Transverse colon (tissue), 4 donors: Measurements from ENCODE around the gene DNAH8. TPM values are rescaled to one million over a fixed set of nuclear protein-coding genes. Genes with fewer than 3 reads are reported as not detected.

ENCODE experiments used
- DNase-seq: peaks from one replicate; pipeline ENCODE4 v3.0.0-alpha.2; 2019
- H3K27ac ChIP-seq, 4 donors: fragments of 200-600 bp; sonication (generic); 2 replicates each; pipeline ENCODE4 v1.5.1; 2016 to 2018; ENCODE audit warnings: inconsistent platforms in 4 of 4
- H3K27me3 ChIP-seq: fragments of 200-600 bp; sonication (generic); 2 replicates; pipeline ENCODE4 v1.5.1; 2017; ENCODE audit warnings: inconsistent platforms
- H3K36me3 ChIP-seq, 4 donors: fragments of 200-600 bp; sonication (generic); 2 replicates each; pipeline ENCODE4 v1.5.1; 2017 to 2019; ENCODE audit warnings: inconsistent platforms in 4 of 4
- H3K4me1 ChIP-seq, 4 donors: fragments of 200-600 bp; sonication (generic); 2 replicates each; pipeline ENCODE4 v1.5.1; 2017 to 2020; ENCODE audit warnings: inconsistent platforms in 4 of 4
- H3K4me3 ChIP-seq, 4 donors: fragments of 200-600 bp; sonication (generic); 1 replicate in 1 of 4; 2 replicates in 3 of 4; pipeline versions ENCODE4 v1.5.1 to v1.6.1; 2017 to 2019; ENCODE audit warnings: inconsistent platforms in 4 of 4
- H3K9me3 ChIP-seq, 2 donors: fragments of 200-600 bp; sonication (generic); 2 replicates each; pipeline ENCODE4 v1.5.1; 2017 to 2019; ENCODE audit warnings: inconsistent platforms in 2 of 2
- CTCF ChIP-seq, 5 experiments: fragments of 200-600 bp in 3 of 5; fragments of 450-650 bp in 2 of 5; sonication (generic) in 3 of 5; IDR thresholded peaks; 1 replicate in 2 of 5; 2 replicates in 3 of 5; pipeline ENCODE4 v1.5.1; 2016 to 2017; ENCODE audit warnings: antibody characterized with exemption in 5 of 5, inconsistent platforms in 3 of 5, mild to moderate bottlenecking in 2 of 5, moderate library complexity in 1 of 5
- EP300 ChIP-seq: sonication (generic); formaldehyde crosslinking; IDR thresholded peaks from one replicate; pipeline ENCODE4 v1.6.1; 2017; ENCODE audit warnings: antibody characterized with exemption, low read depth
- POLR2A ChIP-seq: fragments of 450-650 bp; IDR thresholded peaks from one replicate; pipeline ENCODE4 v1.6.1; 2016; ENCODE audit warnings: antibody characterized with exemption, mild to moderate bottlenecking, moderate library complexity
- POLR2AphosphoS5 ChIP-seq, 3 donors: sonication (generic); formaldehyde crosslinking; IDR thresholded peaks; one replicate each; pipeline ENCODE4 v1.6.1; 2016; ENCODE audit warnings: antibody characterized with exemption in 3 of 3
- WGBS, 2 donors: methylation state at CpG; one replicate each; pipeline ENCODE4 v1.1.5; 2018; ENCODE audit warnings: low coverage in 1 of 2; 5-methylcytosine and 5-hydroxymethylcytosine counted together
- in situ Hi-C, 4 donors: fragments of 200-750 bp; cut with MboI; loops; one replicate each; pipeline versions ENCODE4 v1.15.0 to v1.15.1; 2017; ENCODE audit warnings: low sequenced_read_pairs in 3 of 4, low pct_ligation_motif_present in 1 of 4, low pct_unique_long_range_greater_than_20kb in 1 of 4
- intact Hi-C: fragments of 100-400 bp; cut with DNase I; formaldehyde crosslinking; loops from one replicate; pipeline ENCODE4 v1.15.1; 2023; ENCODE audit warnings: low total_unique reads
- total RNA-seq, 4 donors: library from RNA; depleted of rRNA; stranded (reverse); fragments of >200 nt; gene quantifications; one replicate each; pipeline ENCODE4 v1.1.0, GENCODE V29; 2016

Gene DNAH8
- total RNA-seq, 4 donors from 2014 or later = 0.16 TPM; not detected in 3

GRCh38 chr6:38837101-38837500 lies 122.0 kb downstream of the DNAH8 start:
- in situ Hi-C loops (no loop called here), intact Hi-C loops (loop anchor here (10.0 kb wide), 1 partner anchor 1312 kb away; no protein-coding TSS in a partner anchor)
- DNase-seq = no peak
- Histone ChIP-seq H3K9me3 (no peaks in the 10 kb centered on the region), H3K4me3 (no peak overlapping the region), H3K4me1 (no peaks in the 10 kb centered on the region), H3K36me3 (no peaks in the 10 kb centered on the region), H3K27me3 (no peaks in the 10 kb centered on the region), H3K27ac (no peak overlapping the region)
- TF ChIP-seq POLR2A (no peak), POLR2AphosphoS5 (IDR thresholded peaks at IDR 0.05) (no peak), CTCF (IDR thresholded peaks at IDR 0.05) (no peak), EP300 (no peak)
- 69 to 78% methylated on average over 3 of the region's 3 CpGs for WGBS, 2 donors

- no peaks in the 10 kb centered on the region for H3K4me1 ChIP-seq
- WGBS, 2 donors = 74 to 81% methylated on average over 3 of the region's 3 CpGs
- no peaks in the 10 kb centered on the region for H3K9me3 ChIP-seq
- H3K4me3 ChIP-seq = no peak overlapping the region
- no peak for DNase-seq
- peaks cover 9% of the 10 kb centered on the region for H3K27me3 ChIP-seq
- H3K27ac ChIP-seq = no peak overlapping the region
- in situ Hi-C loops = no loop called here
- TF ChIP-seq CTCF (IDR thresholded peaks at IDR 0.05) (no peak), POLR2A (no peak), EP300 (no peak), POLR2AphosphoS5 (IDR thresholded peaks at IDR 0.05) (no peak)
- no peaks in the 10 kb centered on the region for H3K36me3 ChIP-seq
- intact Hi-C loops = no loop called here
These were observed 128.7 kb downstream of the DNAH8 start for GRCh38 chr6:38843798-38844197.

GRCh38 chr6:38845931-38846330 lies 130.8 kb downstream of the DNAH8 start:
- Histone ChIP-seq H3K4me1 (no peaks in the 10 kb centered on the region), H3K36me3 (no peaks in the 10 kb centered on the region), H3K27ac (no peak overlapping the region), H3K4me3 (no peak overlapping the region), H3K9me3 (no peaks in the 10 kb centered on the region), H3K27me3 (peaks cover 9% of the 10 kb centered on the region)
- WGBS, 2 donors = 60 to 71% methylated on average over 1 to 3 of the region's 3 CpGs
- TF ChIP-seq POLR2A (no peak), POLR2AphosphoS5 (IDR thresholded peaks at IDR 0.05) (no peak), CTCF (IDR thresholded peaks at IDR 0.05) (no peak), EP300 (no peak)
- in situ Hi-C loops = no loop called here
- DNase-seq = no peak
- intact Hi-C loops = no loop called here

GRCh38 chr6:38846361-38846760 lies 131.2 kb downstream of the DNAH8 start:
- WGBS, 2 donors = 57% methylated on average over 3 of the region's 3 CpGs; no CpG with 5 or more reads in 1 of the 2 donors
- no peaks in the 10 kb centered on the region for H3K36me3 ChIP-seq
- no peak overlapping the region for H3K27ac ChIP-seq
- no peak for TF ChIP-seq POLR2A
- no peak for TF ChIP-seq CTCF (IDR thresholded peaks at IDR 0.05)
- no peak for TF ChIP-seq POLR2AphosphoS5 (IDR thresholded peaks at IDR 0.05)
- TF ChIP-seq EP300 = no peak
- intact Hi-C loops (no loop called here), in situ Hi-C loops (no loop called here)
- peaks cover 9% of the 10 kb centered on the region for H3K27me3 ChIP-seq
- DNase-seq = no peak
- no peaks in the 10 kb centered on the region for H3K4me1 ChIP-seq
- H3K4me3 ChIP-seq = no peak overlapping the region
- no peaks in the 10 kb centered on the region for H3K9me3 ChIP-seq
